GM23248 (cell line): ENCODE results near the gene RFX2. TPM values are rescaled to one million over a fixed set of nuclear protein-coding genes. Genes with fewer than 3 reads are reported as not detected.
A peak's percentile ranks its signal among the peaks of the same experiment; 100 is the strongest.

Experiments
- DNase-seq: peaks from one replicate; pipeline ENCODE4 v3.0.0-alpha.2; 2015
- H2AFZ ChIP-seq: fragments of 200-600 bp; sonication (generic); 2 replicates; pipeline ENCODE4 v1.6.1; 2016; ENCODE audit warnings: antibody characterized with exemption
- H3F3A ChIP-seq: fragments of 200-600 bp; sonication (generic); 2 replicates; pipeline ENCODE4 v1.6.1; 2016; ENCODE audit warnings: mild to moderate bottlenecking, antibody characterized with exemption, mixed run types; ENCODE audit not compliant: insufficient read depth
- H3K27ac ChIP-seq: fragments of 200-600 bp; sonication (generic); 2 replicates; pipeline ENCODE4 v1.5.1; 2016; ENCODE audit warnings: mild to moderate bottlenecking
- H3K27me3 ChIP-seq: fragments of 200-600 bp; sonication (generic); replicated peaks from 2 replicates; pipeline ENCODE4 v1.6.1; 2016; ENCODE audit warnings: mild to moderate bottlenecking; ENCODE audit not compliant: insufficient read depth
- H3K36me3 ChIP-seq: fragments of 200-600 bp; sonication (generic); 2 replicates; pipeline ENCODE4 v1.6.1; 2016; ENCODE audit warnings: low read depth, mild to moderate bottlenecking
- H3K4me1 ChIP-seq: fragments of 200-600 bp; sonication (generic); 2 replicates; pipeline ENCODE4 v1.6.1; 2016; ENCODE audit warnings: mild to moderate bottlenecking; ENCODE audit not compliant: insufficient read depth
- H3K4me2 ChIP-seq: fragments of 200-600 bp; sonication (generic); one replicate; pipeline ENCODE4 v1.6.1; 2016; ENCODE audit warnings: mild to moderate bottlenecking; ENCODE audit not compliant: unreplicated experiment
- H3K4me3 ChIP-seq: fragments of 200-600 bp; sonication (generic); 2 replicates; pipeline ENCODE4 v1.5.1; 2016; ENCODE audit warnings: mild to moderate bottlenecking
- H3K79me2 ChIP-seq: fragments of 200-600 bp; sonication (generic); 2 replicates; pipeline ENCODE4 v1.6.1; 2016; ENCODE audit warnings: mild to moderate bottlenecking; ENCODE audit not compliant: insufficient read depth
- H3K9ac ChIP-seq: fragments of 200-600 bp; sonication (generic); 2 replicates; pipeline ENCODE4 v1.6.1; 2016; ENCODE audit warnings: mild to moderate bottlenecking
- H3K9me2 ChIP-seq: fragments of 200-600 bp; sonication (generic); 2 replicates; pipeline ENCODE4 v1.6.1; 2016; ENCODE audit warnings: mixed run types, mild to moderate bottlenecking, moderate library complexity; ENCODE audit not compliant: insufficient read depth
- H3K9me3 ChIP-seq: fragments of 200-600 bp; sonication (generic); one replicate; pipeline ENCODE4 v1.6.1; 2017; ENCODE audit warnings: low read depth
- H4K20me1 ChIP-seq: fragments of 200-600 bp; sonication (generic); 2 replicates; pipeline ENCODE4 v1.6.0; 2016; ENCODE audit not compliant: insufficient read depth
- EZH2 ChIP-seq: fragments of 200-600 bp; sonication (generic); IDR thresholded peaks from 2 replicates; pipeline ENCODE4 v1.6.1; 2018; ENCODE audit warnings: antibody characterized with exemption, mild to moderate bottlenecking; ENCODE audit not compliant: insufficient read depth, poor library complexity, severe bottlenecking
- EZH2phosphoT487 ChIP-seq: fragments of 200-600 bp; sonication (generic); IDR thresholded peaks from 2 replicates; pipeline ENCODE4 v1.6.1; 2018; ENCODE audit warnings: antibody characterized with exemption, moderate library complexity, mild to moderate bottlenecking, low read depth; ENCODE audit not compliant: insufficient read depth
- WGBS, 2 experiments: methylation state at CpG; one replicate each; pipeline ENCODE4 v1.1.6; 2015 to 2017; ENCODE audit warnings: low lambda C conversion rate in 2 of 2, low coverage in 1 of 2; ENCODE audit errors: missing lambda C conversion rate in 2 of 2; 5-methylcytosine and 5-hydroxymethylcytosine counted together
- in situ Hi-C: fragments of 300-500 bp; cut with MboI; formaldehyde crosslinking; loops from 2 replicates; pipeline ENCODE4 v1.15.0; 2020
- polyA plus RNA-seq: library from polyadenylated mRNA; unstranded; fragments of >200 nt; fragmentation: Nextera tagmentation; extraction: Ambion mirVana; gene quantifications from 2 replicates; pipeline ENCODE4 v1.2.1, GENCODE V29; 2016
- total RNA-seq: library from RNA; depleted of rRNA; stranded (reverse); fragments of >200 nt; shearing (Covaris generic); gene quantifications from 2 replicates; pipeline ENCODE4 v1.2.3, GENCODE V29; 2014

Gene RFX2
- total and polyA plus RNA-seq, 2 experiments from 2014 or later = 11.3 to 13.1 TPM

GRCh38 chr19:6125571-6125989 lies 15.3 kb upstream of the RFX2 start:
- H2AFZ ChIP-seq = no peak overlapping the region
- H3K4me2 ChIP-seq = no peak overlapping the region
- H3K27me3 ChIP-seq = no peaks in the 10 kb centered on the region
- H3K9me3 ChIP-seq = peaks cover 3% of the 10 kb centered on the region
- in situ Hi-C loops = loop anchor here (10.0 kb wide), 1 partner anchor 81 kb away; no protein-coding TSS in a partner anchor
- H3K27ac ChIP-seq = no peak overlapping the region
- H3K79me2 ChIP-seq = no peaks in the 10 kb centered on the region
- H3K4me1 ChIP-seq = no peaks in the 10 kb centered on the region
- DNase-seq = peak; percentile 89
- H3K9me2 ChIP-seq = no peaks in the 10 kb centered on the region
- H4K20me1 ChIP-seq = no peaks in the 10 kb centered on the region
- H3F3A ChIP-seq = peaks cover 10% of the 10 kb centered on the region
- TF ChIP-seq EZH2 = no peak
- TF ChIP-seq EZH2phosphoT487 = no peak
- H3K36me3 ChIP-seq = no peaks in the 10 kb centered on the region
- H3K9ac ChIP-seq = no peak overlapping the region
- no peak overlapping the region for H3K4me3 ChIP-seq
- 10 to 13% methylated on average over 6 of the region's 6 CpGs for WGBS, 2 experiments

- no peak overlapping the region for H3K4me3 ChIP-seq
- H3K9me2 ChIP-seq = no peaks in the 10 kb centered on the region
- no peaks in the 10 kb centered on the region for H4K20me1 ChIP-seq
- no peak overlapping the region for H3K9ac ChIP-seq
- H2AFZ ChIP-seq = no peak overlapping the region
- H3K4me2 ChIP-seq = no peak overlapping the region
- DNase-seq = no peak
- no peaks in the 10 kb centered on the region for H3K4me1 ChIP-seq
- no peaks in the 10 kb centered on the region for H3K9me3 ChIP-seq
- in situ Hi-C loops = no loop called here
- H3K79me2 ChIP-seq = no peaks in the 10 kb centered on the region
- H3F3A ChIP-seq = no peaks in the 10 kb centered on the region
- no peaks in the 10 kb centered on the region for H3K36me3 ChIP-seq
- TF ChIP-seq EZH2 (no peak), EZH2phosphoT487 (no peak)
- H3K27ac ChIP-seq = no peak overlapping the region
- H3K27me3 ChIP-seq = no peaks in the 10 kb centered on the region
Observed at GRCh38 chr19:6119031-6119430, 8.7 kb upstream of the RFX2 start.

- Histone ChIP-seq H3K9ac (no peak overlapping the region), H3K27ac (no peak overlapping the region), H3K79me2 (no peaks in the 10 kb centered on the region), H3F3A (no peaks in the 10 kb centered on the region), H3K4me1 (no peaks in the 10 kb centered on the region), H3K9me3 (no peaks in the 10 kb centered on the region), H3K36me3 (no peaks in the 10 kb centered on the region), H3K4me3 (no peak overlapping the region), H3K4me2 (no peak overlapping the region), H3K9me2 (no peaks in the 10 kb centered on the region), H3K27me3 (no peaks in the 10 kb centered on the region), H4K20me1 (no peaks in the 10 kb centered on the region), H2AFZ (no peak overlapping the region)
- 19 to 26% methylated on average over 2 of the region's 2 CpGs for WGBS, 2 experiments
- TF ChIP-seq EZH2phosphoT487 (no peak), EZH2 (no peak)
- no peak for DNase-seq
- in situ Hi-C loops = no loop called here
Observed at GRCh38 chr19:6118043-6118442, 7.7 kb upstream of the RFX2 start.

GRCh38 chr19:6117534-6117933 lies 7.2 kb upstream of the RFX2 start:
- in situ Hi-C loops = no loop called here
- Histone ChIP-seq H3K4me2 (no peak overlapping the region), H3K9me2 (no peaks in the 10 kb centered on the region), H2AFZ (no peak overlapping the region), H3K9ac (no peak overlapping the region), H3K27ac (no peak overlapping the region), H4K20me1 (no peaks in the 10 kb centered on the region), H3K4me1 (no peaks in the 10 kb centered on the region), H3K27me3 (no peaks in the 10 kb centered on the region), H3K36me3 (no peaks in the 10 kb centered on the region), H3K79me2 (no peaks in the 10 kb centered on the region), H3K4me3 (no peak overlapping the region), H3K9me3 (no peaks in the 10 kb centered on the region), H3F3A (no peaks in the 10 kb centered on the region)
- DNase-seq = no peak
- TF ChIP-seq EZH2phosphoT487 = no peak

- DNase-seq = no peak
- no peaks in the 10 kb centered on the region for H3K9me3 ChIP-seq
- H3K4me2 ChIP-seq = no peak overlapping the region
- no peak overlapping the region for H2AFZ ChIP-seq
- no peak overlapping the region for H3K27ac ChIP-seq
- no peaks in the 10 kb centered on the region for H3K4me1 ChIP-seq
- H4K20me1 ChIP-seq = no peaks in the 10 kb centered on the region
- no peaks in the 10 kb centered on the region for H3K27me3 ChIP-seq
- no peaks in the 10 kb centered on the region for H3F3A ChIP-seq
- in situ Hi-C loops = no loop called here
- H3K4me3 ChIP-seq = no peak overlapping the region
- no peaks in the 10 kb centered on the region for H3K36me3 ChIP-seq
- TF ChIP-seq EZH2 (no peak), EZH2phosphoT487 (no peak)
- H3K9ac ChIP-seq = no peak overlapping the region
- no peaks in the 10 kb centered on the region for H3K9me2 ChIP-seq
- WGBS, 2 experiments = 90 to 97% methylated on average over 4 of the region's 4 CpGs
- no peaks in the 10 kb centered on the region for H3K79me2 ChIP-seq
Observed at GRCh38 chr19:6116749-6117430, 6.6 kb upstream of the RFX2 start.
